B cell (primary cell): ENCODE results near the gene ZBTB12. TPM values are rescaled to one million over a fixed set of nuclear protein-coding genes. Genes with fewer than 3 reads are reported as not detected.

Source experiments
- ATAC-seq: fragments of 200-7000 bp; cut with Tn5 transposase; one replicate; pipeline ENCODE4 v1.10.0; 2021; ENCODE audit warnings: low read depth, mild to moderate bottlenecking, moderate number of reproducible peaks, moderate library complexity
- CTCF ChIA-PET: fragments of 350-600 bp; sonication (Branson Sonifier 250); formaldehyde crosslinking; loops from one replicate; lab custom pipeline; 2021; ENCODE audit warnings: antibody characterized with exemption, inconsistent platforms; lab: Charles Lee
- POLR2A ChIA-PET: fragments of 350-600 bp; sonication (Branson Sonifier 250); formaldehyde crosslinking; loops from one replicate; lab custom pipeline; 2021; ENCODE audit warnings: antibody characterized with exemption; lab: Charles Lee
- DNase-seq: peaks from one replicate; pipeline ENCODE4 v3.0.0; 2013
- H2AFZ ChIP-seq: 2 replicates; pipeline ENCODE4 v1.6.1; 2012; ENCODE audit warnings: mild to moderate bottlenecking, low read depth, low read length; ENCODE audit not compliant: insufficient read depth, poor library complexity, severe bottlenecking
- H3K27ac ChIP-seq, 2 donors: 1 replicate in 1 of 2; 2 replicates in 1 of 2; pipeline ENCODE4 v1.5.1; 2012 to 2013; ENCODE audit warnings: low read length in 2 of 2, mild to moderate bottlenecking in 2 of 2, moderate library complexity in 1 of 2
- H3K27me3 ChIP-seq, 4 experiments: fragments of 200-600 bp in 1 of 4; sonication (generic) in 1 of 4; replicated peaks in 1 of 4; 1 replicate in 2 of 4; 2 replicates in 2 of 4; pipeline versions ENCODE4 v1.6.1 to v1.7.0; 2013 to 2016; ENCODE audit warnings: low read length in 3 of 4, mild to moderate bottlenecking in 2 of 4, mixed read lengths in 1 of 4, moderate library complexity in 1 of 4; ENCODE audit not compliant: insufficient read depth in 4 of 4, control insufficient read depth in 3 of 4; ENCODE audit errors: control extremely low read depth in 1 of 4
- H3K36me3 ChIP-seq, 2 experiments: replicated peaks in 1 of 2; 1 replicate in 1 of 2; 2 replicates in 1 of 2; pipeline versions ENCODE4 v1.6.1 to v1.7.1; 2013; ENCODE audit warnings: low read length in 1 of 2; ENCODE audit not compliant: insufficient read depth in 2 of 2, control insufficient read depth in 1 of 2; ENCODE audit errors: control extremely low read depth in 1 of 2, extremely low read depth in 1 of 2
- H3K4me1 ChIP-seq, 2 donors: fragments of 200-600 bp in 1 of 2; sonication (generic) in 1 of 2; 1 replicate in 1 of 2; 2 replicates in 1 of 2; pipeline versions ENCODE4 v1.5.1 to v1.6.1; 2013 to 2017; ENCODE audit warnings: low read length in 2 of 2; ENCODE audit not compliant: control insufficient read depth in 2 of 2, insufficient read depth in 2 of 2
- H3K4me2 ChIP-seq: replicated peaks from 2 replicates; pipeline ENCODE3; 2012; ENCODE audit warnings: mild to moderate bottlenecking, low read depth, low read length; ENCODE audit not compliant: poor library complexity, severe bottlenecking
- H3K4me3 ChIP-seq, 5 experiments: fragments of 200-600 bp in 1 of 5; sonication (generic) in 1 of 5; 1 replicate in 3 of 5; 2 replicates in 2 of 5; pipeline versions ENCODE4 v1.5.1 to v1.7.0; 2011 to 2016; ENCODE audit warnings: low read length in 4 of 5, mild to moderate bottlenecking in 4 of 5, low read depth in 2 of 5, control low read depth in 1 of 5, moderate library complexity in 1 of 5; ENCODE audit not compliant: insufficient read depth in 1 of 5; ENCODE audit errors: control extremely low read depth in 1 of 5, extremely low read depth in 1 of 5
- H3K79me2 ChIP-seq: fragments of 200-600 bp; sonication (generic); one replicate; pipeline ENCODE4 v1.6.0; 2016; ENCODE audit warnings: low read length; ENCODE audit not compliant: control insufficient read depth, insufficient read depth
- H3K9ac ChIP-seq: fragments of 200-600 bp; sonication (generic); 2 replicates; pipeline ENCODE4 v1.6.1; 2017; ENCODE audit warnings: mild to moderate bottlenecking, low read length, moderate library complexity
- H3K9me3 ChIP-seq, 3 donors: one replicate each; pipeline versions ENCODE4 v1.6.1 to v1.7.1; 2013; ENCODE audit warnings: low read length in 2 of 3; ENCODE audit not compliant: control insufficient read depth in 2 of 3, insufficient read depth in 1 of 3; ENCODE audit errors: control extremely low read depth in 1 of 3
- H4K20me1 ChIP-seq: 2 replicates; pipeline ENCODE4 v1.6.0; 2012; ENCODE audit warnings: mild to moderate bottlenecking, low read length; ENCODE audit not compliant: insufficient read depth, control insufficient read depth, poor library complexity, severe bottlenecking
- H3K27ac Mint-ChIP-seq: one replicate; pipeline ENCODE4 v1.8.0; 2021; ENCODE audit warnings: mixed read lengths
- H3K27me3 Mint-ChIP-seq: one replicate; pipeline ENCODE4 v1.8.0; 2021; ENCODE audit warnings: mixed read lengths
- H3K4me1 Mint-ChIP-seq: one replicate; pipeline ENCODE4 v1.8.0; 2021; ENCODE audit warnings: mixed read lengths
- H3K4me3 Mint-ChIP-seq: one replicate; pipeline ENCODE4 v1.8.0; 2021; ENCODE audit warnings: mixed read lengths
- H3K9me3 Mint-ChIP-seq: one replicate; pipeline ENCODE4 v1.8.0; 2022; ENCODE audit warnings: mixed read lengths; ENCODE audit not compliant: insufficient read depth
- CTCF ChIP-seq: fragments of 200-600 bp; IDR thresholded peaks from one replicate; pipeline ENCODE4 v1.8.0; 2022; ENCODE audit warnings: antibody characterized with exemption, mild to moderate bottlenecking
- EZH2 ChIP-seq: IDR thresholded peaks from 2 replicates; pipeline ENCODE4 v1.6.1; 2012; ENCODE audit warnings: borderline replicate concordance, low read depth, mild to moderate bottlenecking, moderate library complexity, low read length; ENCODE audit not compliant: insufficient read depth, poor library complexity, severe bottlenecking
- WGBS: methylation state at CpG from one replicate; pipeline ENCODE4 v1.1.5; 2013; ENCODE audit warnings: missing lambda C conversion rate; ENCODE audit not compliant: insufficient coverage; 5-methylcytosine and 5-hydroxymethylcytosine counted together
- intact Hi-C: fragments of 100-400 bp; cut with micrococcal nuclease; formaldehyde crosslinking; loops from one replicate; pipeline ENCODE4 v1.10.0; 2022
- polyA plus RNA-seq: library from polyadenylated mRNA; depleted of rRNA; stranded (reverse); fragments of >200 nt; gene quantifications from 2 replicates; pipeline ENCODE4 v1.2.3, GENCODE V29; 2012
- total RNA-seq, 2 donors: library from RNA; stranded (reverse); fragments of 120-200 nt in 1 of 2; gene quantifications; 1 replicate in 1 of 2; 2 replicates in 1 of 2; pipeline versions ENCODE4 v1.2.3 to v1.2.4, GENCODE V29; 2013 to 2022

The ZBTB12 gene
- total and polyA plus RNA-seq, 2 donors (not counting 1 experiment from before 2014, with no cell fraction given) = 1.4 to 8.9 TPM

- no peaks in the 10 kb centered on the region for H3K36me3 ChIP-seq
- H4K20me1 ChIP-seq = no peaks in the 10 kb centered on the region
- H3K9ac ChIP-seq = no peak overlapping the region
- ATAC-seq (no peak), DNase-seq (no peak)
- peaks cover 0 to 8% (median 0%) of the 10 kb centered on the region in 4 experiments for H3K27me3 ChIP-seq
- POLR2A ChIA-PET = no interaction called here
- peaks cover 0 to 3% (median 0%) of the 10 kb centered on the region in 3 donors for H3K9me3 ChIP-seq
- WGBS = 84% methylated on average over 11 of the region's 11 CpGs
- Mint-ChIP-seq H3K4me1 (no peaks in the 10 kb centered on the region), H3K27ac (no peak overlapping the region), H3K4me3 (no peak overlapping the region), H3K27me3 (peaks cover 7% of the 10 kb centered on the region), H3K9me3 (no peaks in the 10 kb centered on the region)
- H3K4me3 ChIP-seq = no peak overlapping the region
- H3K4me2 ChIP-seq = no peak overlapping the region
- intact Hi-C loops = no loop called here
- no peak overlapping the region for H2AFZ ChIP-seq
- no peak for TF ChIP-seq CTCF
- no peak for TF ChIP-seq EZH2
- H3K4me1 ChIP-seq = no peaks in the 10 kb centered on the region
- CTCF ChIA-PET = no interaction called here
- H3K27ac ChIP-seq = no peak overlapping the region
- no peaks in the 10 kb centered on the region for H3K79me2 ChIP-seq
Measured at GRCh38 chr6:31927863-31928671, 26.2 kb upstream of the ZBTB12 start.

DNA sequence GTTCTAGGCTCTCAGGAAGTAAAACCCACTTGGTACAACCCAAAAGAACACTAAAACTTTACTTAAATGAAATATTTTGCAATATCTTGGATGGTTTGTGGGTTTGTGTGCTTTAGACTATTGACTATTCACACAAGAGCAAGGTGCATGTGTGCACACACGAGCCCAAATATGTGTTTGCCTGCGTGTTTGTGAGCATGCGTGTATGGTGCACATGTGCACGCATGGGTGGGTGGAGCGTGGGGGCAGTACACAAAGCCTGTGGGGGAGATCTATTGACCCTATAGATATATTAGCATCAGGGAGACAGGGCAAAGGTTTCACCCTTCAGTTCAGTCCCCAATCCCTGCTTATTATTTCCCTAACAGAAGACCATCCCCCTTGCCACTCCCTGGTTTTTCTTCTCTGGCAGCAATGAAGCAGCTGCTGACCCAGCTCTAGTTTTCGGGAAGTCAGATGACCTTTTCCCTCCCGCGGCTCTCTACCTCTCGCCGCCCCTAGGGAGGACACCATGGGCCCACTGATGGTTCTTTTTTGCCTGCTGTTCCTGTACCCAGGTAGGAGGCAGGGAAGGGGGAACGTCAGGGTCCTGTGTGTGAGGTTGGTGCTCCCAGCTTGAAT lies 25.5 kb upstream of the ZBTB12 start, which contains the start of gene C2:
Gene C2 (plus strand): TSS at position 476 of the 621 bp plus-strand sequence. CDS start 36 bp downstream, at position 512.
- WGBS = 92% methylated on average over 4 of the region's 11 CpGs
- no peak for TF ChIP-seq CTCF
- TF ChIP-seq EZH2 = no peak
- ATAC-seq = no peak
- no peaks in the 10 kb centered on the region for H3K4me1 Mint-ChIP-seq
- no peak within 1 kb of the TSS for H3K4me3 Mint-ChIP-seq
- intact Hi-C loops = no loop called here
- H3K9me3 Mint-ChIP-seq = no peaks in the 10 kb centered on the region
- Histone ChIP-seq H4K20me1 (no peaks in the 10 kb centered on the region), H3K4me3 (no peak within 1 kb of the TSS), H3K9ac (no peak within 1 kb of the TSS), H3K79me2 (no peaks in the 10 kb centered on the region), H3K9me3 (peaks cover 0 to 3% (median 0%) of the 10 kb centered on the region in 3 donors), H3K27me3 (peaks cover 0 to 8% (median 0%) of the 10 kb centered on the region in 4 experiments), H3K4me2 (no peak within 1 kb of the TSS), H3K27ac (no peak within 1 kb of the TSS), H2AFZ (no peak within 1 kb of the TSS), H3K36me3 (no peaks in the 10 kb centered on the region), H3K4me1 (no peaks in the 10 kb centered on the region)
- no peak within 1 kb of the TSS for H3K27ac Mint-ChIP-seq
- DNase-seq = no peak
- ChIA-PET CTCF (no interaction called here), POLR2A (no interaction called here)
- peaks cover 7% of the 10 kb centered on the region for H3K27me3 Mint-ChIP-seq
